GM10266 (cell line): ENCODE measurements around the gene ARID1B.

Experiments
- DNase-seq: peaks from one replicate; pipeline ENCODE4 v3.0.0; 2012; ENCODE audit errors: extremely low spot score
- TF ChIP-seq, protein P1 (sequence below): IDR thresholded peaks from 2 replicates; pipeline ENCODE4 v1.5.1; 2012; ENCODE audit warnings: mild to moderate bottlenecking, low read depth; ENCODE audit not compliant: control insufficient read depth, insufficient read depth; ENCODE audit errors: missing control alignments

ARID1B gene

GRCh38 chr6:157233156-157233555 lies 456.0 kb downstream of the ARID1B start:
- DNase-seq: no peak
- TF ChIP-seq, protein P1, sequence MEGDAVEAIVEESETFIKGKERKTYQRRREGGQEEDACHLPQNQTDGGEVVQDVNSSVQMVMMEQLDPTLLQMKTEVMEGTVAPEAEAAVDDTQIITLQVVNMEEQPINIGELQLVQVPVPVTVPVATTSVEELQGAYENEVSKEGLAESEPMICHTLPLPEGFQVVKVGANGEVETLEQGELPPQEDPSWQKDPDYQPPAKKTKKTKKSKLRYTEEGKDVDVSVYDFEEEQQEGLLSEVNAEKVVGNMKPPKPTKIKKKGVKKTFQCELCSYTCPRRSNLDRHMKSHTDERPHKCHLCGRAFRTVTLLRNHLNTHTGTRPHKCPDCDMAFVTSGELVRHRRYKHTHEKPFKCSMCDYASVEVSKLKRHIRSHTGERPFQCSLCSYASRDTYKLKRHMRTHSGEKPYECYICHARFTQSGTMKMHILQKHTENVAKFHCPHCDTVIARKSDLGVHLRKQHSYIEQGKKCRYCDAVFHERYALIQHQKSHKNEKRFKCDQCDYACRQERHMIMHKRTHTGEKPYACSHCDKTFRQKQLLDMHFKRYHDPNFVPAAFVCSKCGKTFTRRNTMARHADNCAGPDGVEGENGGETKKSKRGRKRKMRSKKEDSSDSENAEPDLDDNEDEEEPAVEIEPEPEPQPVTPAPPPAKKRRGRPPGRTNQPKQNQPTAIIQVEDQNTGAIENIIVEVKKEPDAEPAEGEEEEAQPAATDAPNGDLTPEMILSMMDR: no peak

- TF ChIP-seq, protein P1: no peak
- no peak for DNase-seq
These were observed 456.5 kb downstream of the ARID1B start for GRCh38 chr6:157233686-157234085.

DNA sequence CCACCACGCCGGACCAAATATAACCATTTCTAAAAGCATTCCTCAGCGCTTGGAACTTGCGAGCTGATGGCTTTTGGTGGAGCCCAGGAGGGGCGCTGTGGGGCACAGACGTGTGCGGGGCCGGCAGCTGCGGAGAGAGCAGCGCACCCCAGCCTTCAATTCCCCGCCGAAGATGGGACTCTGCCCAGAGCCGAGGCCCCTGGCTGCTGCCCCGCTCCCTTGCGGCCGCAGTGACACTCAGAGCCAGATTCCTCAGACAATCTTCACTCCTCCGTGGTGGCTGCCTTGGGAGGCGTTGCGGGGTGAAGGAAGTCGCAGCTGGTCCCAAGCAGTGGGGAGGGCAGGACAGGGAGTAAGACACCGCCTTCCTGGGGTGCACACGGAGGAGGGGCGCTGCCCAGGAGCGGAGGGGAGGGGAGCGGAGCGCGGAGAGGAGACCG lies 458.4 kb downstream of the ARID1B start:
- DNase-seq: peak; percentile 67
- TF ChIP-seq, protein P1: peak; percentile 50

DNA sequence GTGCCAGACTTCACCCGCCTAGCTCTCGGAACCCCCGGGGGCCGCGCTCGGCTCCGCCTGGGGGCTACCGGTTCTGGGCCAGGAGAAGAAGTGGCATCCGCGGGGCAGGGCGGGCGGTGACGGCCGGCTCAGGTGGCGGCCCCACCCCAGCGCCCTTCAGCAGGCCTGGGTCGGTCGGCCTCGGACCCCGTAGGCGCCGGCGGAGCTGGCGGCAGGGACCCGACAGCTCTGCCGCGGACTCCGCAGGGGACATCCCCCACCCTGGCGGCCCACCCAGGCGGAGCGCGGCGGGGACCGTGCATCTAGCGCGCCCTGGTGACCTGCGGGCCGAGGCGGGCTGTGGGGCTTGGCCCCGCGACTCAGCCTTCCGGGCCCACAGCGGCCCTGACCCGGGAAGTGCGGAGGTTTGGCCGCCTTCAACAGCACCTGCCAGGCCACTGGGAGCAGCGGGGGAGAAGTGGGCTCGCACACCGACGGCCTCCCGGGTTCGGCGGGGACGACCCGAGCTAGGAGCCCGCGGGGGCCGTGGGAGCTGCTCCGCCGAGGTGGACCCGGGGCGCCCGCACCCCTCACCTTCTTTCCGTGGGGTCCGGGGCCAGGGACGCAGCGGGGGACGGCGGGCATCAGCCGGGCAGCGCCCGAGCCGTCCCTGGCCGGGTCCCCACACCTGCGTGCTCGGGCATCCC lies 459.0 kb downstream of the ARID1B start:
- DNase-seq: peak; percentile 60

DNA sequence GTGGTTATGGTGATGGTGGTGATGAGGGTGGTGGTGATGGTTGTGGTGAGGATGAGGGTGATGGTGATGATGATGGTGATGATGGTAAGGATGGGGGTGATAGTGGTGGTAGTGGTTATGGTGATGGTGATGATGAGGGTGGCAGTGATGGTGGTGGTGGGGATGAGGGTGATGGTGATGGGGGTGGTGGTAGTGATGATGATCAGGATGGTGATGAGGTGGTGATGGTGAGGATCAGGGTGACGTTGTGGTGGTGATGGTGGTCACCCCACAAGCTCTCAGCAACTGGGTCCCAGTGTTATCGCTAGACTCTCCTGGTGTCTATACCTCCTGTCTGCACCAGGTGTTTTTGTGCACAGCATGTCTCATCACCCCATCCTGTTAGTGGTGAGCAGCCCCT lies 461.2 kb downstream of the ARID1B start:
- TF ChIP-seq, protein P1: no peak
- no peak for DNase-seq

More for the DNA sequence above, 459.0 kb downstream of the ARID1B start:
- TF ChIP-seq, protein P1: peak; percentile 19

GRCh38 chr6:157239148-157239547 lies 462.0 kb downstream of the ARID1B start:
- TF ChIP-seq, protein P1: no peak
- DNase-seq: no peak

- no peak for DNase-seq
- TF ChIP-seq, protein P1: no peak
These were observed 462.5 kb downstream of the ARID1B start for GRCh38 chr6:157239671-157240058.
